Muscle layer of duodenum (tissue), 2 donors: ENCODE measurements around the gene ILKAP.

Experiments used
- H3K27ac ChIP-seq: one replicate; pipeline ENCODE4 v1.7.0; 2013; ENCODE audit warnings: mild to moderate bottlenecking, low read length
- H3K27me3 ChIP-seq: one replicate; pipeline ENCODE4 v1.7.0; 2013; ENCODE audit warnings: low read depth, mild to moderate bottlenecking, control low read depth, low read length
- H3K36me3 ChIP-seq, 2 donors: one replicate each; pipeline ENCODE4 v1.7.0; 2013; ENCODE audit warnings: low read length in 2 of 2, control low read depth in 1 of 2, mild to moderate bottlenecking in 1 of 2; ENCODE audit not compliant: insufficient read depth in 2 of 2, control insufficient read depth in 1 of 2
- H3K4me1 ChIP-seq, 2 donors: one replicate each; pipeline ENCODE4 v1.7.0; 2013; ENCODE audit warnings: low read length in 2 of 2, mild to moderate bottlenecking in 2 of 2, control low read depth in 1 of 2, moderate library complexity in 1 of 2; ENCODE audit not compliant: insufficient read depth in 2 of 2, control insufficient read depth in 1 of 2
- H3K4me3 ChIP-seq, 2 donors: one replicate each; pipeline ENCODE4 v1.7.0; 2013; ENCODE audit warnings: low read length in 2 of 2, low read depth in 1 of 2, mild to moderate bottlenecking in 1 of 2
- H3K9me3 ChIP-seq, 2 donors: one replicate each; pipeline ENCODE4 v1.7.0; 2013; ENCODE audit warnings: low read length in 2 of 2, control low read depth in 1 of 2, mild to moderate bottlenecking in 1 of 2; ENCODE audit not compliant: control insufficient read depth in 1 of 2
- donor health status: healthy.

ILKAP gene

GRCh38 chr2:238241970-238242369 lies 38.5 kb upstream of the ILKAP start:
- H3K27me3 ChIP-seq: no peaks in the 10 kb centered on the region
- H3K36me3 ChIP-seq: peaks cover 11 to 18% of the 10 kb centered on the region in 2 donors
- H3K4me3 ChIP-seq: no peak overlapping the region
- H3K4me1 ChIP-seq: peaks cover 12 to 34% of the 10 kb centered on the region in 2 donors
- H3K27ac ChIP-seq: no peak overlapping the region
- H3K9me3 ChIP-seq: no peaks in the 10 kb centered on the region

GRCh38 chr2:238240757-238241711 lies 37.5 kb upstream of the ILKAP start:
- Histone ChIP-seq H3K27ac (no peak overlapping the region), H3K9me3 (no peaks in the 10 kb centered on the region), H3K4me3 (peak overlapping the region in 1 of 2 donors; percentile 63), H3K36me3 (peaks cover 7 to 10% of the 10 kb centered on the region in 2 donors), H3K4me1 (peaks cover 12 to 34% of the 10 kb centered on the region in 2 donors), H3K27me3 (no peaks in the 10 kb centered on the region)

- H3K27me3 ChIP-seq: no peaks in the 10 kb centered on the region
- peaks cover 12 to 34% of the 10 kb centered on the region in 2 donors for H3K4me1 ChIP-seq
- H3K4me3 ChIP-seq: peak within 1 kb of the TSS; percentile 30 to 63
- H3K9me3 ChIP-seq: no peaks in the 10 kb centered on the region
- H3K36me3 ChIP-seq: peaks cover 2% of the 10 kb centered on the region in 2 donors
- no peak within 1 kb of the TSS for H3K27ac ChIP-seq
These were observed 36.6 kb upstream of the ILKAP start, which contains the start of gene HES6 for GRCh38 chr2:238239863-238240756. TSS of gene HES6 (minus strand) at chr2:238240038. CDS start at chr2:238239905, 133 bp downstream.

GRCh38 chr2:238239543-238239862 lies 36.0 kb upstream of the ILKAP start:
- Histone ChIP-seq H3K9me3 (no peaks in the 10 kb centered on the region), H3K36me3 (no peaks in the 10 kb centered on the region), H3K4me3 (peak overlapping the region in 1 of 2 donors; percentile 63), H3K4me1 (peaks cover 12 to 34% of the 10 kb centered on the region in 2 donors), H3K27me3 (no peaks in the 10 kb centered on the region), H3K27ac (no peak overlapping the region)

GRCh38 chr2:238238766-238239542 lies 35.5 kb upstream of the ILKAP start:
- Histone ChIP-seq H3K9me3 (no peaks in the 10 kb centered on the region), H3K27me3 (no peaks in the 10 kb centered on the region), H3K36me3 (no peaks in the 10 kb centered on the region), H3K4me1 (peaks cover 12 to 34% of the 10 kb centered on the region in 2 donors), H3K4me3 (peak overlapping the region in 1 of 2 donors; percentile 40), H3K27ac (no peak overlapping the region)

- H3K9me3 ChIP-seq: no peaks in the 10 kb centered on the region
- no peak overlapping the region for H3K4me3 ChIP-seq
- H3K36me3 ChIP-seq: no peaks in the 10 kb centered on the region
- no peak overlapping the region for H3K27ac ChIP-seq
- peaks cover 11 to 37% of the 10 kb centered on the region in 2 donors for H3K4me1 ChIP-seq
- H3K27me3 ChIP-seq: no peaks in the 10 kb centered on the region
These were observed 34.8 kb upstream of the ILKAP start for GRCh38 chr2:238238311-238238765.

- Histone ChIP-seq H3K36me3 (no peaks in the 10 kb centered on the region), H3K27me3 (no peaks in the 10 kb centered on the region), H3K4me1 (peaks cover 4 to 29% of the 10 kb centered on the region in 2 donors), H3K9me3 (no peaks in the 10 kb centered on the region), H3K4me3 (no peak overlapping the region), H3K27ac (no peak overlapping the region)
These were observed 34.1 kb upstream of the ILKAP start for GRCh38 chr2:238237431-238238135.

GRCh38 chr2:238236571-238236970 lies 33.1 kb upstream of the ILKAP start:
- Histone ChIP-seq H3K9me3 (no peaks in the 10 kb centered on the region), H3K4me3 (no peak overlapping the region), H3K27me3 (no peaks in the 10 kb centered on the region), H3K4me1 (peaks cover 0 to 25% of the 10 kb centered on the region in 2 donors), H3K27ac (no peak overlapping the region), H3K36me3 (no peaks in the 10 kb centered on the region)

GRCh38 chr2:238235856-238236255 lies 32.4 kb upstream of the ILKAP start:
- no peak overlapping the region for H3K4me3 ChIP-seq
- H3K4me1 ChIP-seq: peaks cover 0 to 25% of the 10 kb centered on the region in 2 donors
- H3K27me3 ChIP-seq: no peaks in the 10 kb centered on the region
- H3K9me3 ChIP-seq: no peaks in the 10 kb centered on the region
- H3K36me3 ChIP-seq: no peaks in the 10 kb centered on the region
- no peak overlapping the region for H3K27ac ChIP-seq

- no peaks in the 10 kb centered on the region for H3K27me3 ChIP-seq
- H3K4me1 ChIP-seq: peaks cover 0 to 22% of the 10 kb centered on the region in 2 donors
- H3K4me3 ChIP-seq: no peak overlapping the region
- no peaks in the 10 kb centered on the region for H3K9me3 ChIP-seq
- H3K36me3 ChIP-seq: no peaks in the 10 kb centered on the region
- H3K27ac ChIP-seq: no peak overlapping the region
These were observed 31.8 kb upstream of the ILKAP start for GRCh38 chr2:238235331-238235732.
